HG03045 (cell line): ENCODE results near the gene USP24.

Source experiments
- ATAC-seq: cut with Tn5 transposase; IDR thresholded peaks from one replicate; pipeline ENCODE4 v1.9.1; 2021; ENCODE audit warnings: mild to moderate bottlenecking, moderate library complexity; ENCODE audit not compliant: unreplicated experiment

The USP24 gene, protein sequence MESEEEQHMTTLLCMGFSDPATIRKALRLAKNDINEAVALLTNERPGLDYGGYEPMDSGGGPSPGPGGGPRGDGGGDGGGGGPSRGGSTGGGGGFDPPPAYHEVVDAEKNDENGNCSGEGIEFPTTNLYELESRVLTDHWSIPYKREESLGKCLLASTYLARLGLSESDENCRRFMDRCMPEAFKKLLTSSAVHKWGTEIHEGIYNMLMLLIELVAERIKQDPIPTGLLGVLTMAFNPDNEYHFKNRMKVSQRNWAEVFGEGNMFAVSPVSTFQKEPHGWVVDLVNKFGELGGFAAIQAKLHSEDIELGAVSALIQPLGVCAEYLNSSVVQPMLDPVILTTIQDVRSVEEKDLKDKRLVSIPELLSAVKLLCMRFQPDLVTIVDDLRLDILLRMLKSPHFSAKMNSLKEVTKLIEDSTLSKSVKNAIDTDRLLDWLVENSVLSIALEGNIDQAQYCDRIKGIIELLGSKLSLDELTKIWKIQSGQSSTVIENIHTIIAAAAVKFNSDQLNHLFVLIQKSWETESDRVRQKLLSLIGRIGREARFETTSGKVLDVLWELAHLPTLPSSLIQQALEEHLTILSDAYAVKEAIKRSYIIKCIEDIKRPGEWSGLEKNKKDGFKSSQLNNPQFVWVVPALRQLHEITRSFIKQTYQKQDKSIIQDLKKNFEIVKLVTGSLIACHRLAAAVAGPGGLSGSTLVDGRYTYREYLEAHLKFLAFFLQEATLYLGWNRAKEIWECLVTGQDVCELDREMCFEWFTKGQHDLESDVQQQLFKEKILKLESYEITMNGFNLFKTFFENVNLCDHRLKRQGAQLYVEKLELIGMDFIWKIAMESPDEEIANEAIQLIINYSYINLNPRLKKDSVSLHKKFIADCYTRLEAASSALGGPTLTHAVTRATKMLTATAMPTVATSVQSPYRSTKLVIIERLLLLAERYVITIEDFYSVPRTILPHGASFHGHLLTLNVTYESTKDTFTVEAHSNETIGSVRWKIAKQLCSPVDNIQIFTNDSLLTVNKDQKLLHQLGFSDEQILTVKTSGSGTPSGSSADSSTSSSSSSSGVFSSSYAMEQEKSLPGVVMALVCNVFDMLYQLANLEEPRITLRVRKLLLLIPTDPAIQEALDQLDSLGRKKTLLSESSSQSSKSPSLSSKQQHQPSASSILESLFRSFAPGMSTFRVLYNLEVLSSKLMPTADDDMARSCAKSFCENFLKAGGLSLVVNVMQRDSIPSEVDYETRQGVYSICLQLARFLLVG (N-terminal part only)

DNA sequence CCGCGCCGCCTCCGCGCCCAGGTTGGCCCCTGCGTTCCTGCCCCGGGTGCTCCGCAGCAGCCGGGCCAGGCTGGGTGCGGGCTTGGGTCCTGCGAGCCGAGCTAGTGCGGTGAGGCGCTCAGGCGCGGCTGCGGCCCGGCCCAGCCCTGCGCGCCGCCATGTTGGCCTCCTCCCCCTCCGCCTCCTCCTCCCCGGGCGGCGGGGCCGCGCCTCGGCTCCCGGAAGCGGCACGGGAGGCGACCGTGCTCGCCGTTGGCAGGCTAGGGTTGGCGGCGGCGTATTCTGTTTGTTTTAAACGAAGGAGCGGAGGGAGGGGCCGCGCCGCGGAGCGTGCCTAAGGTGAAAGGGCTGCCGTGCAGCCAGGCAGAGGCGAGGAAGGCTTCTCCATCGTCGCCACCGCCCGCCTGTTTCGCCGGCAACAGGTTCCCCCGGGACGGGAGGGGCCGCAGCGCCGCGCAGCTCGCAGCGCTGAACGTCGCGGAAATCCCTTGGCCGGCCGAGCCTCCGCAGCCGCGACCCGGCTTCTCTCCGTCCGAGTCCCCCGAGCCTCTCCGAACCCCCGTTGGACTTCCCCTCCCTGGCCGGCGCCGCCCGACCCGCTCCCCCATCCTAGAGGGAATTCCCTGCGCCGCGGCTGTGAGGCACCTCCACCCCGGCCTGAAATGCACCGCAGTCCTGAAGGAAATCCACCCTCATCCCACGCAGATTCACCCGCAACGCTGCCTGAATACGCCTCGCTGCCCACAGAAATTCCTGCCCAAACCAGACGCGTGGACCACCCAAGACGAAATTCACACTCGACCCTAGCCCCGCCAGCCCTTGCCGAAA, at the start of gene USP24:
Gene USP24 (minus strand): TSS at position 171 of the 828 bp plus-strand sequence. CDS start 251 bp downstream, outside the sequence.
- ATAC-seq, result peak; percentile 87

DNA sequence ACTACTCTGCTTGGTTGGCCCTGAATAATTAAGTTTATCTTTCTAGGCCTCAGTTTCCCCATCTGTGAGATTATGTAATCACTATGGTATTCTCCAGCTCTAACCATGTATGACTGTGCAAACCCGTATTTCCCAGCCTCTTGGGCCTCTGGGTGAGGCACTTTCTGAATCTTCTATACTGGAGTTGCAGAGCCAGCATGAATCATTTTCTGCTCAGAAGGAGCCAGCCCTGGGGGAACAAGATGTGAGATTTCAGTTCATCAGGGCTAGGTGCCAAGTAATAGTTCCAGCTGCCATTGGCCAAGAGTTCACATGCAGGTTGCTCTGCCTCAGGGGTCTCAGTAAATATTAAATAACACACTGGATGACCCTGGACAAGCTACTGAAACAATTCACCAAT, 47.7 kb upstream of the USP24 start:
- ATAC-seq, result no peak

DNA sequence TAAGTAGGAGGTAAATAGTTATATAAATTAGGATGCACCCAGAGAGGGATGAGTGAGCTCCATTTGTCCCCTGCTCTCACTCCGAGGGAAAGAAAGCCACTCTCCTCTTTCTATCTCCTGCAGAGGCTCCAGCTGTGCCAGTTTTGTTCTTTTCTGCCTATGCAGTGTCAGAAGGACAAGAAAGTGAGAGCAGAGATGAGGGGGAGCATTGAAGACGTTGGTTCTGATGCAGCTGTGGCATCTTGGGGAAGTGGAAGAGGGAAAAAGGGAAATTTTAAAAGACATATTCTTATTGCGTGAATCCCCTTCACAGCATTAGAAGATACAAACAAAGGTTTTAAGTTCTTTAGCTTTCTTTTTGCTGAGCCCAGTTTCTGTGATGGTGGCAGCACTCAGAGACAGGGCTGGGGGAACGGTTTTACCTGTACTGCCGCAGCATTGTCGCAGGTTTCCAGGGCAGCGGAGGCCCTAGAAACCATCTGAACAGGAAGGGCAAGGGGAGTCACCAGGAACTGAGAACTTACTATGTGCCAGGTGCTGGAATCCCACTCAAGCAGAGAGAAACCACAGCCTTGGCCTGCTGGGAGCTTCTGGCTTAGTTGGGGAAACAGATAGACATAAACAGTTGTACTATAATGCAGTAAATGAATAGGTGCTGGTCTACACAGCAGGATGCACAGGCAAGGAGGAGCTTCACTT, 44.9 kb upstream of the USP24 start:
- ATAC-seq, result no peak

DNA sequence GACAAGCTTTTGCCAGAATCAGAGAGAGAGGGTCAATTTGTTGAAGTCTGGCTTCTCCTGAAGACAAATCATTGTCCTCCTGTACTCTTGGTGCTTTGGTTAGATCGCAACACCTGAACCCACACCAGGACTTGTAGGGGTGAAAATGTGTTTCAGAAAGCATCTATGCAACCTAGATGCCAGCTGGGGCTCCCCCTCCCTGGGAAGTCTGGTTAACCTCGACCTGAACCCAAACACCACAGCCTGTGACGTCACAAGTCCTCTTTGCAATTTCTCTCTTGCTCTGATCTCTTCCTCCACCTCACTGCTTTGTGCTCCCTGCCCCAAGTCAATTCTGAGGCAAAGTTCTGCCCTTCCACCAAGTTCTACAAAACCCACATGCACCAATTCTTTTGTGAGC, 42.8 kb upstream of the USP24 start:
- peak; percentile 62 for ATAC-seq

DNA sequence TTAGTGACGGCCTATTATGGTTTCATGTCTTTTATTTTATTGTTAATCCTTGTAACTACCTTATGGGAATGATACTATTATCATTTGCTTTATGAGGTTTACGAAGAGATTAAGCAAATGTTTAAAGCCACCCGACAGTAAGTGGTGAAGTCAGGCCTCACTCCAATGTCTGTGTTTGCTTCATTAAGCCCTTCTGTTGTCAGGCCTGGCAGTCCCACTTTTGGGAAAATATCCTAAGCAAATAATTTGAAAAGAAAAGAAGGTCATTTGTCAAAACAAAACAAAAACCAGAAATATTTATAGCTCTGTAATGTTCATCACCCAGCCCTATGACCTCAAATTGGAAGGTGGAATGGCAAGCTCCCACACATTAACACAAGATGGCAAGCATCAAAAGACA, 40.7 kb upstream of the USP24 start:
- no peak for ATAC-seq

DNA sequence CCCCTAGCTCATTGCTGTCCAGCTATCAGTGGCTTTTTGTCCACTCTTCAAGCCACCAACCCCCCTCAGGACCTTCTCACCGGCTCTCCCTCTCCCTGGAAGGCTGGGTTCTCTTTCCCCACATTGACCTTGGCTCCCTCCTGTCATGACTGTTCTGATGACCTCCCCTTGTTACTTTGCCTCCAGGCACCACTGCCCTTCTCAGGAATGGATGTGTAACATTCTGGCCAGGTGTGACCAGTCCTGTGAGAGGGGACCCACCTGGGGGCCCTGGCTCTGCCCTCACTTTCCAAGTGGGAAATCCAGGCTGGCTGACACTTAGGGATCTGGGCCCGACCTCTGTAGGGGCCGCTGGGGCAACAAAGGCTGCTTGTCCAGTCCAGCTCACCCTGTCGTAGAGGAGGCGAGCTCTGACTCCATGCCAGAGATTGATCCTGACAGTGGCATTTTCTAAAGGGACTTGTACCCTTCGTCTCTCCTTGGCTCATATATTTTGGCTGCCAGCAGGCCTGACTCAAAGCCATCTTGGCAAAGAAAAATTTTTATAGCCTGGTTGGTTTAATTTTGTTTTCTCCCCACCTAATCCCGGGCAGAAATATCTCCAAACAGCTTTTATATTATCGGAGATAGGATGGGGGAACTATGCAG, 37.9 kb upstream of the USP24 start:
- no peak for ATAC-seq

DNA sequence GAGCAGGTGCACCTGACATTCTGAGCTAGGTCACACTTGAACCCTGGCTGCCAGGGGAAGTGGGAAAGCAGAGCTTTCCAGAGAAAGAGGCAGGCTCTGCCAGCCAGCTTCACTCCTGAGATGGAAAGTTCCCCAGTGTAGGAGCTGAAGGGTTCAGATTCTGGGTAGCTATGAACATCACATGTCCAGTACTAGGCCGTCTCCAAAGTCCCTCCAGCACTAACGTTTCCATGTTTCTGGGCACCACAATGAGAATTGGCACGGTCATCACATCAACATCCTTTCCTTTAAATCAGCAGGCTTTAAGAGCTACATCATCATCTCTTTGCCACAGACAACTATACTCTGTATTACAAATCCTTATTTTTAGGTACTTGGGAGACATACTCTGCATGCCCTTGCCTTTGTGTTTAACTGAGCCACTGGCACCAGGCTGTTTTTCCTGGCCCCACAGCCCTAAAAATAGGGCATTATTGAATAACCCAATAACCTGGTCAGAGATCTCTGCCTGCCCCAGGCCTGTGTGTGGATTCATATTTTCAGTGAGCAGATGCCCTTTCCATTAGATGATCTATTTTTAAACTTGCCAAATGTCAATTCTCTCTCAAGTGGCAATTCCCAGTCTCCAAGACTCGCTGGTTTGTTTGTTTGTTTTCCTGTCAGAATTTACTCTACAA, 35.4 kb upstream of the USP24 start:
- ATAC-seq, result no peak

DNA sequence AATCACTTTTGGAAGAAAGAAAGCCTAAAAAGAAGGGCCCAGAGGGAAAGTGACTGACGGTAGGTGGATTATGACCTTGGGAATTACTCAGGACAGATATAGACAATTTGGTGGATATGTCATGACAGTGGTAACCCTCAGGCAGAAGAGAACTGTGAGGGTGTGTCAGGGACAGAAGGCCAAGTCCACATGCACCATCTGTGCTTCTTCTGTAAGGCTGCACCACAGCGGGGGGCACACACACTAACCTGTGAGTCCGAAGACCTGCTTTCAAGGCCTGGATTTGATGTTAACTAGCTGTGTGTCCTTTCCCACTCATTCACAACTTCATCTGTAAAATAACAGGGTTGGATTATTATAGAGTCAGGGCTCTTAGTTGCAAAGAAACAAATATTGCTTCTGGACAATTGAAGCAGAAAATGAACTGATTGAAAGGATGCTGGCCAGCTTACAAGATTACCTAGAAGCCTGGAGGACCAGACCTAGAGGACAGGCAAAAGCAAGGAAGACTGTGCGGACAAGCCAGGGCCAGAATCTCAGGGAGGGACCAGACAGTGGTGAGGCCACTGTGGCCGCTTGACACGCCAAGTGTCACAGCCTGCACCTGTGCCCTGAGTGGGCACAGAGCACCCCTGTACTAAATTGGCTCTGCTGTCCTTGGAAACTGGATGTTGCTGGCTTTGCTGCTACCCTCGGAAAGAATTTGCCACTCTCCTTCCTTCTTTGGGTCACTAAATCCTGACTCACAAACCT, 34.7 kb upstream of the USP24 start:
- no peak for ATAC-seq

DNA sequence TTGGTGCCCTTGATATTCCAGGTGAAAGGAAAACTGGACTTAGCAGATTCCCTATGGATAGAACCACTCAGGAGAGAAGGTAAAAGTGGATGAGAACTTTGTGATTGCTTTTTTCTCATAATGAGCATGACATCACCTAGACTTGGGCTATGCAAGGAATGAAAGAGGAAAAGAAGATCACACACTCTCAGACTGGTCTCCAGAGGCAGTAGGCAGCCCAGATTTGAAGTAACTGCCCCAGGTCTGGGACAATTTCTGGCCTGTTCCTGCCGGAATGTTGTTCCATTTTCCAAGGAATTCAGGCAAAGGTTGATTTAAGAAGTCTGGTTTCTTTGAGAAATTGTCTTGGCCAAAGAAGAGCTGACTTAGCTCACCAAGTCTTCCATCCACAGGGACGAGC, 31.7 kb upstream of the USP24 start:
- no peak for ATAC-seq

DNA sequence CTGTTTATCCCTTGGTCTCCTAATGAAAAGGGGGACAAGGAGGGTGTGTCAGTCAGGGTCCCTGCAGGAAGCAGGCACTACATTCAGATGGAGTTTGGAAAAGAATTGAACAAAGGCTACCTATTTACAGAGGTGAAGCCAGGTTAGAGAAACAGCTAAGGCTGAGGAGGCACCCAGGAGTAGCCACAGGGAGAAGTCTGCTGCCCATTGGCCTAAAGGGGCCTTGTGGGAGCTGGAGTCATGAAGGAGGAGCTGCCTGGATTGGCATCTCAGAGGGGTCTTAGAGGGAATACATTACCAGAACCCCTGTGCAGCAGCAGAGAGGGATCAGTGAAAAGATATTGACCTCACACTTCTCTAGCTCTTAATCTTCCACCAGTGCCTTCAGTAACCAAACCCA, 31.2 kb upstream of the USP24 start:
- no peak for ATAC-seq

DNA sequence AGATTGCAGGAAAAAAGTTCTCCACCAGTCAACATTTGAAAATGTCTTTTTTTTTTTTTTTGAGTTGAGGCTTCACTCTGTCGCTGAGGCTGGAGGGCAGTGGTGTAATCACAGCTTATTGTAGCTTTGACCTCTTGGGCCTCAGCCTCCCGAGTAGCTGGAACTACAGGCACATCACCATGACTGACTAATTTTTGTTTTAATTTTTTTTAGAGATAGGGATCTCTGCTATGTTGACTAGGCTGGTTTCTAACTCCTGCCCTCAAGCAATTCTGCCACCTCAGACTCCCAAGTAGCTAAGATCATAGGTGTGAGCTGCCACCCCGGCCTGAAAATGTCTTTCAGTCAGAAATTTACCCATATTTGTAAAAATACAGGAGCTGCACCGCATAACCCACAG, 30.6 kb upstream of the USP24 start:
- no peak for ATAC-seq

DNA sequence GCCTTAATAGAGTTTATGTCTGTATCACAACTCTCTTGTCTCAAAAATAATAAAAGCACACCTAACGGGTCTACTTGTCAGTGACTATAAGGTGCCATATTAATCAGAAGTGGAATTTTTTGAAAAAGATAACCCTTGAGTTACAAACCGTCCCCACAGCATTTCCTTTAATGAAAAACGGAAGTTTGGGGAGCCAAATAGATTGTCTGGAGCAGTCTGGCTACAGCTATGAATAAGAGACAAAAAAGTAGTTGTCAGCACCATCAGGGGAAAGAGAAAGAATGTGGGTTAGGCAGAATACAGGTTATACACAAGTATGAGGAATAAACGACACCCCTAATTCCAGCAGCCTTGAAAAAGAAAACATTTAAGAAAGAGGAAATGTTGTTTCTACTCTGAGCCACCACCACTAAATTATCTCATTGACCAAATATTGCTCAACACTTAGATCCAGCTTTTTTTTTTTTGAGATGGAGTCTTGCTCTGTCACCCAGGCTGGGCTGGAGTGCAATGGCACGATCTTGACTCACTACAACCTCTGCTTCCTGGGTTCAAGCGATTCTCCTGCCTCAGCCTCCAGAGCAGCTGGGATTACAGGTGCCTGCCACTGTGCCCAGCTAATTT, 29.4 kb upstream of the USP24 start:
- no peak for ATAC-seq

DNA sequence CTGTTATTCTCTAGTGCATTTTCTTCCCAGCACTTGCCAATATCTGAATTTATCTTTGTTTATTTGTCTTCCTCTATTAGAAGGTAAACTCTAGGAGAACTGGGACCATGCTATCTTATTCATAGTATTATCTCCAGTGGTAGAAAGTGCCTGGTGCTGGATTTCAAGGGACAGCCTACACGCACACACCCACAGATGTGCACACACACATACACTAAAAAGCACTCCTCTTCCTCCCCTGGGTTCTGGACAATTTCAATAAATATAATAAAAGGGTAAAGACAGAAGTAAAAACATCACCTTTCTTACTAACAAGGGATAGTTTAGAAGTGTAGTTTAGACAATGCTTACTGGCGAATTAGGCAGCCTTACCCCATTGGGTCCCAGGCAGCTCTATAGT, 28.5 kb upstream of the USP24 start:
- ATAC-seq, result no peak

DNA sequence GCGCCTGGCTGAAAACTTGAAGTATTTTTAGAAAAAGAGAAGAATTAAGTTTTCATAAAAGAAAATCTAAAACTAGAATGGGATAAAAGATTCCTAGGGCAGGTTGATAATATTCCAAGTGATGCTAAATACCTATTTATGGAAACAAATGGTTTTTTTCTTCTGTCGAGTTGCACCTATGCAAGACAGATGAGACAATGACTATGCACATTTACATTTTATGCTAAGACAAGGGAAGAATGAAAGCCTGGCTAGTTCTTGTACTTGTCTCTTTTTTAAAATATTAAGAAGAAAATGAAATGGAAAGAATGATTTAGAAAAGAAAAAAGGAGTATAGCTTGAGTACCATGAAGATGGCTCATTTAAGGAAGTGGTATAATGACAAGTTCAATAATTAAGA, 24.4 kb upstream of the USP24 start:
- ATAC-seq, result no peak

DNA sequence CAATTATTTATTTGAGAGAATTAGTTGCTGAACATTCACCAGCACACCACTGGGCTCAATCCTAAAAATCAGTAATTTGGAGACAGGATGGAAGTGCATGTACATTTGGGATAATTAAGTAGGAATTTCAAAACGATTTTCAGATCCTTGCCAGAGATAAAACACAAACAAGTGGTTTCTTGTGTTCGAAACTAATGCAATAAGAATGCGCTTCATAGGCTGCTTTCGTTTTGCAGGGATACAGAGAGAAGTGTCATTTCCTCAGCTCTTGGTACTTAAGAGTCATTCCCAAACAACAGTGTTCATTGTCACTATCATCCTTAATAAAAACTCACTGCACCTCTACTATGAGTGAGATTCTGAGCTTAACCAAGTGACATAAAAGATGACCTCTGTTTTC, 20.6 kb upstream of the USP24 start:
- no peak for ATAC-seq

DNA sequence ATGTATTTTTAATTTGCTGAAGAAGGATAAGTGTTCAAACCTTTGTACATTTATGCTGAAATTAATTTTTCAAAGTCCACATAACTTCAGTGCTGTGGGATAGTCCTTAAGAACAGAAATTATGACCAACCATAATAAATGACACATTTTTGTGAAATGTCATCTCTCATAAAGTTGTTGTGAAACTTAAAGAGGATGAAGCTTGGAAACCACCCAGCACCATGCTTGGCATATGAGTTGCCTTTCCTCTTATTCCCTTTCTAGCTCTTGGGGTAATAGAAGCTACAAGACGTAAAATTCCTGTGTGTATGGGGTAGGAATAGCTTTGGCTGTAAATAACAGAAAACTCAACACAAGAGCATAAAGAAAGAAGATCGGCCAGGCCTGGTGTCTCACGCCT, 18.9 kb upstream of the USP24 start:
- no peak for ATAC-seq

DNA sequence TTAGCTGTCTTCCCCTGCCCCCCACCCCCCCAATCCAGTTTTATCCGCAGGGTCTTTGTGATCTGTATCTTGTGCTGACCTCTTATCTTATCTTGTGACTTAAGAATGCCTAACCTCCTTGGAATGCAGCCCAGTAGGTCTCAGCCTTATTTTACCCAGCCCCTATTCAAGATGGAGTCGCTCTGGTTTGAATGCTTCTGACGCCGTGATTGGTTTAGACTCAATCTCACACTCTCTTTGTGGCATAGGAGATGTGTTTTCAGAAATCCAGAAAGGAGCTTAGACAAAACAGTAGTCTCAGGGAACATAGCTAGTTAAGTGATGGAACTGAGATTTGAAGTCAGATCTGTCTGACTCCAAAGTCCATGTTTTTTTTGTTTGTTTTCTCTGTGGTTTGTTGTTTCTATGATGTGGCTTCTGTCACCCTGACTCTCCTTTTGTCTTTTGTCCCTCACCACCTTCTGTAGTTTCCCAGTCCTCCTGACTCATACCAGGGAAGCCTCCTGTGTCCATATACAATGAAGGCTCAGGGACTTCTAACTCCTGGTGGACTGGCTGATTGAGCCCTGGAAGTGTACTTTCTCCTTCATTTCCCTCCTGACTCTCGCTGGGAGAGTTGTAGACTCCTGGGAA, 18.1 kb upstream of the USP24 start:
- ATAC-seq, result no peak
